Neural cell (in vitro differentiated cells): ENCODE results near the gene PNKD.

Experiments
- EP300 ChIP-seq: fragments of 450-650 bp; conservative IDR thresholded peaks from 2 replicates; pipeline ENCODE4 v1.6.1; 2014; ENCODE audit warnings: antibody characterized with exemption, mild to moderate bottlenecking, moderate library complexity; ENCODE audit not compliant: poor library complexity, severe bottlenecking
- EZH2 ChIP-seq: fragments of 200-600, 300-800 bp; shearing (Covaris generic), sonication (generic); IDR thresholded peaks from 2 replicates; pipeline ENCODE4 v1.6.1; 2014; ENCODE audit warnings: antibody characterized with exemption, low read length, borderline replicate concordance, mild to moderate bottlenecking; ENCODE audit not compliant: insufficient read depth, poor library complexity, severe bottlenecking
- MXI1 ChIP-seq: fragments of 450-650 bp; conservative IDR thresholded peaks from 2 replicates; pipeline ENCODE4 v1.6.1; 2014; ENCODE audit warnings: antibody characterized with exemption, mild to moderate bottlenecking; ENCODE audit not compliant: poor library complexity, severe bottlenecking
- POLR2AphosphoS5 ChIP-seq: IDR thresholded peaks from 2 replicates; pipeline ENCODE4 v1.6.1; 2012
- RAD21 ChIP-seq: fragments of 450-650 bp; conservative IDR thresholded peaks from 2 replicates; pipeline ENCODE4 v1.6.1; 2014; ENCODE audit warnings: antibody characterized with exemption, mild to moderate bottlenecking, moderate library complexity
- SMC3 ChIP-seq: fragments of 450-650 bp; conservative IDR thresholded peaks from 2 replicates; pipeline ENCODE4 v1.6.1; 2014; ENCODE audit warnings: antibody characterized with exemption, mild to moderate bottlenecking, moderate library complexity; ENCODE audit not compliant: poor library complexity
- TAF1 ChIP-seq: IDR thresholded peaks from 2 replicates; pipeline ENCODE4 v1.6.1; 2012; ENCODE audit warnings: low read depth
- TF ChIP-seq, protein P1 (sequence below): fragments of 450-650 bp; IDR thresholded peaks from 2 replicates; pipeline ENCODE4 v1.5.1; 2014; ENCODE audit warnings: antibody characterized with exemption, mild to moderate bottlenecking, moderate library complexity; ENCODE audit not compliant: poor library complexity, severe bottlenecking
- TF ChIP-seq, protein P2 (sequence below): IDR thresholded peaks from 2 replicates; pipeline ENCODE4 v1.6.1; 2012; ENCODE audit warnings: borderline replicate concordance

DNA sequence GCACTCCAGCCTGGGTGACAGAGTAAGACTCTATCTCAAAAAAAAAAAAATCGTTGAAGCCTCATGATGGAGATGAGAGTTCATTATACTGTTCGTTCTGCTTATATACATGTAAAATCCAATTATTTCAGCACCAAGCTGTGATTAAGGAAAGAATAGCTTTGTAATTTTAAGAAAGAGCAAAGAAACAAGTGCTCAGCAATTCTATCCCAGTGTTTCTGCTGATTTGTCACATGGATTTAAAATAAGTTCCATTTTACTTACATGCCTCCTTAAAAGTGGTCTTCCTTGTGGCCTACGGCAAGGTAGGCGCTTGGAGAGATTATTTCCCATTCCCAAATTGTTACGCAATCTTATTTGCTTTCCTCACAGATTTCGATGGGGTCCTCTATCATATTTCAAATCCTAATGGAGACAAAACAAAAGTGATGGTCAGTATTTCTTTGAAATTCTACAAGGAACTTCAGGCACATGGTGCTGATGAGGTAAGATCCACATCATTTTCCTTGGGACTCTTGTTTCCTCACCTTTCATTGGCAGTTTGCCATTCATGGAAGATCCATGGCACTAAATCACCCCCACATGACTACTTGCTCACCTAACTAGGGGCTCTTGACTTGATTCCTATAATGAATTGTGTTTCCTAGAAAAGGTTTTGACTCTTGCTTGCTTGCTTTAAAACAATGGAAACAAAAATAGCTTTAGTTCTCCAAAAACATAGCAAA, 41.8 kb upstream of the PNKD start:
- TF ChIP-seq, protein P1, sequence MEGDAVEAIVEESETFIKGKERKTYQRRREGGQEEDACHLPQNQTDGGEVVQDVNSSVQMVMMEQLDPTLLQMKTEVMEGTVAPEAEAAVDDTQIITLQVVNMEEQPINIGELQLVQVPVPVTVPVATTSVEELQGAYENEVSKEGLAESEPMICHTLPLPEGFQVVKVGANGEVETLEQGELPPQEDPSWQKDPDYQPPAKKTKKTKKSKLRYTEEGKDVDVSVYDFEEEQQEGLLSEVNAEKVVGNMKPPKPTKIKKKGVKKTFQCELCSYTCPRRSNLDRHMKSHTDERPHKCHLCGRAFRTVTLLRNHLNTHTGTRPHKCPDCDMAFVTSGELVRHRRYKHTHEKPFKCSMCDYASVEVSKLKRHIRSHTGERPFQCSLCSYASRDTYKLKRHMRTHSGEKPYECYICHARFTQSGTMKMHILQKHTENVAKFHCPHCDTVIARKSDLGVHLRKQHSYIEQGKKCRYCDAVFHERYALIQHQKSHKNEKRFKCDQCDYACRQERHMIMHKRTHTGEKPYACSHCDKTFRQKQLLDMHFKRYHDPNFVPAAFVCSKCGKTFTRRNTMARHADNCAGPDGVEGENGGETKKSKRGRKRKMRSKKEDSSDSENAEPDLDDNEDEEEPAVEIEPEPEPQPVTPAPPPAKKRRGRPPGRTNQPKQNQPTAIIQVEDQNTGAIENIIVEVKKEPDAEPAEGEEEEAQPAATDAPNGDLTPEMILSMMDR = no peak
- TF ChIP-seq EZH2 (no peak), RAD21 (no peak), EP300 (no peak), TAF1 (no peak), POLR2AphosphoS5 (no peak), SMC3 (no peak), MXI1 (no peak)
- TF ChIP-seq, protein P2, sequence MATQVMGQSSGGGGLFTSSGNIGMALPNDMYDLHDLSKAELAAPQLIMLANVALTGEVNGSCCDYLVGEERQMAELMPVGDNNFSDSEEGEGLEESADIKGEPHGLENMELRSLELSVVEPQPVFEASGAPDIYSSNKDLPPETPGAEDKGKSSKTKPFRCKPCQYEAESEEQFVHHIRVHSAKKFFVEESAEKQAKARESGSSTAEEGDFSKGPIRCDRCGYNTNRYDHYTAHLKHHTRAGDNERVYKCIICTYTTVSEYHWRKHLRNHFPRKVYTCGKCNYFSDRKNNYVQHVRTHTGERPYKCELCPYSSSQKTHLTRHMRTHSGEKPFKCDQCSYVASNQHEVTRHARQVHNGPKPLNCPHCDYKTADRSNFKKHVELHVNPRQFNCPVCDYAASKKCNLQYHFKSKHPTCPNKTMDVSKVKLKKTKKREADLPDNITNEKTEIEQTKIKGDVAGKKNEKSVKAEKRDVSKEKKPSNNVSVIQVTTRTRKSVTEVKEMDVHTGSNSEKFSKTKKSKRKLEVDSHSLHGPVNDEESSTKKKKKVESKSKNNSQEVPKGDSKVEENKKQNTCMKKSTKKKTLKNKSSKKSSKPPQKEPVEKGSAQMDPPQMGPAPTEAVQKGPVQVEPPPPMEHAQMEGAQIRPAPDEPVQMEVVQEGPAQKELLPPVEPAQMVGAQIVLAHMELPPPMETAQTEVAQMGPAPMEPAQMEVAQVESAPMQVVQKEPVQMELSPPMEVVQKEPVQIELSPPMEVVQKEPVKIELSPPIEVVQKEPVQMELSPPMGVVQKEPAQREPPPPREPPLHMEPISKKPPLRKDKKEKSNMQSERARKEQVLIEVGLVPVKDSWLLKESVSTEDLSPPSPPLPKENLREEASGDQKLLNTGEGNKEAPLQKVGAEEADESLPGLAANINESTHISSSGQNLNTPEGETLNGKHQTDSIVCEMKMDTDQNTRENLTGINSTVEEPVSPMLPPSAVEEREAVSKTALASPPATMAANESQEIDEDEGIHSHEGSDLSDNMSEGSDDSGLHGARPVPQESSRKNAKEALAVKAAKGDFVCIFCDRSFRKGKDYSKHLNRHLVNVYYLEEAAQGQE = no peak
